HG03520 (cell line): ENCODE measurements around the gene ENO4.

Source experiments
- ATAC-seq: cut with Tn5 transposase; IDR thresholded peaks from one replicate; pipeline ENCODE4 v1.9.1; 2021; ENCODE audit warnings: mild to moderate bottlenecking, moderate library complexity; ENCODE audit not compliant: unreplicated experiment

The ENO4 gene

DNA sequence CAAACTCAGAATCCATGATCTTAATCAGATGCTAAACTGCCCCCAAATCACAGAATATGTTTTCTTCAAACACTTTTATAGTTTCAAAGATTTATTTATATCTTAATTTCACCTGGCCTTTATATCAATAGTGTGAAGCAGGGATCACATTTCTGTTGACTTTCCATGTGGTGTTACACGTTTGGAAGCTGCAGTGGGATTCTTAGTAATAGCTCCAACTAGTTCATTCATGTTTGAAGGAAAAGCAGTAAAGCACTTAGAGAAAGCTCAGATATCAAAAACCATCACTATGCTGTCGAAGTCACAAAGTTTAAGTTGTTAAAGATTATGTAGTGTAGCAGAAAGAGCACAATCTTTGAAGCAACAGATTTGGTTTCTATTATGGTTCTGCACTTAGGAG, 16.8 kb downstream of the ENO4 start:
- ATAC-seq, result no peak

DNA sequence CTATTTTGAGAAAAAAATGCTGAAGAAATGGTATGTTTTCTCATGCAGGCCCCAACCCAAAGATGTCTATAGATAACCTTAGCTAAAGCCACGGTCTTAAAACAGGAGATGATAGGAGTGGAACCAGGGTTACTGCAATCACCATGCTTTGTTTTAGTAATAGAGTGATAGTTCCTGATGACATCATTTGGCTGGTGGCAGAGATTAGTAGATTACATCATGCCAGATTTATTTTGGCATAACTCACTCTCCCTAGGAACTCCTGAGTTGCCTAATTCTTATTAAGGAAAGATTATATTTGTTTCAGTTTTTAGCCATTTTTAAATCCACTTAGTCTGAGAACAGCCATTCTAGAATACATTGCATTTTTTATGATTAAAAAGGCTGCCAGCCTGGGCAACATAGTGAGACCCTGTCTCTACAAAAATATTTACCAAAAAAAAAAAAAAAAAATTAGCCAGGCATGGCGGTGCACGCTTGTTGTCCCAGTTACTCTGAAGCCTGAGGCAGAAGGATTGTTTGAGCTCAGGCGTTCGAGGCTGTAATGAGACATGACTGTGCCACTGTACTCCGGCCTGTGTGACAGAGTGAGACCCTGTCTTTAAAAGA, 17.8 kb downstream of the ENO4 start:
- no peak for ATAC-seq

DNA sequence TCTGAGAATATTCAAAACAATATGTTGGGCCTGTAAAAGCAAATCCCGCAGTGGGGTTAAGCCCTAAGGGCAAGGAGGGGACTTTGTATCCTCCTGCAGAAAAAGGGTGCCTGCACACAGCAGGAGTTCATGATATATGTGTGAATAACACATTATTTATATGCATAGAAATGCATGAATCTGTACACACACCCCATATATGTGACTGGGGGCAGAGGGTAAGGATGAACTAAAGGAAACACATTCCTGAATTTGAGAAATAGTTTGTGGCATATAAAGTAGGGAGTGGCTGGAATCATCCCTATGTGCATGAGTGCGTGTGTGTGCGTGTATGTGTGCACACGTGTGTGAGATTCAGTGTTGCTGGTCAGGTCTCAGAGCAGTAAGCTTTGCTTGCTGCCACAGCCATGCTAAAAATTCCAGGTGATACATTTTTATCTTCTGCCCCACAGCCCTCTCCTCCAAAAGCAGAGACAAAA, 18.9 kb downstream of the ENO4 start:
- no peak for ATAC-seq

DNA sequence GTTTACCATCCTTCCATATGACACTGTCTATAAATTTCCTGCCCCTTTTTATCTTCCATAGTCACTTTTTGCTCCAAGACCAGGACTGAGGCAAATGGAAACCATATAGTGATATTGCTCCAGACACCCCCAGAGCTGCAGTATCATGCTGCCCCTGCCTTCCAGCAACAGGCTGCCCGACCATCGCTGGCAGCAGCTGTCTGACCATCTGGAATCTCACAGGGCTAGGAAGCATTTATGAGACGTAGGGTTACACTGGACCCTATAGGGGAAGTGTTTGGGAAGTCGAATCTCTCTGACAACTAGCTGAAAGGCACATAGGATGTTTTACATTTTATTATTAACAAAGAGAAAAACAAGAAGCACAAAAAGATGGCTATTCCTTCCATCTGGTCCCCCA, 19.4 kb downstream of the ENO4 start:
- no peak for ATAC-seq

DNA sequence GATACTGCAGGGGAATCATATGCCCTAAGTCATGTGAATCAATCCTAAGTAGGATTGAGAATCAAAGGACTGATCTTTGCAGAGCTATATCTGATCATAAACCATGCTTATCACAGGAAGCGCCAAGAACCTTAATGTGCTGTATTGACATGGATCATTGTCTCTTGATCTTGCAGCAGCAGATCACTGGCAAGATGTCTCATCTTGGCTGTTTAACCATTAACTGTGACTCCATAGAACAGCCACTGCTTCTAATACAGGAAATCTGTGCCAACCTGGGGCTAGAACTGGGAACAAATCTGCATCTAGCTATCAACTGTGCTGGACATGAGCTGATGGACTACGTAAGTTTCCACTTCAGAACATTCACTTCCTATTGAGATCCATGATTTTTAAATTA, 21.6 kb downstream of the ENO4 start:
- ATAC-seq, result no peak

DNA sequence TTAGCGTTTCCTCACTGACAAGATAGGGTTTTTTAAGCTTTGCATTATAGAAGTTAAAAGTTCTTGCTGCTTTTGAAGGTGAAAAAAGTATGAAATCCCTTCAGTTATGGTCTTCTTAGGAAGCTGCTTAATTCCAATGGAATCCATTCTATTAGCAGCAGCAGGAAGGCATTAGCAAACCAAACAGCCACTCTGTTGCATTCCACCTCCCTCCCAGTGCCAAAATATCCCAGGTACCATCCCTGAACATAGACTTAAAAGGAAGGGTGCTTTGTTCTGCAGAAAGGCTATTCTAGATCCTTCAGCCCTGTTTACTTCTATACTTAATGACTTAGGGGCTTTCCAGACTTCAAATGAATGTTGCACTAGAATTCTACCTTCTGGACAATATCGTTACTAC, 23.8 kb downstream of the ENO4 start:
- no peak for ATAC-seq

DNA sequence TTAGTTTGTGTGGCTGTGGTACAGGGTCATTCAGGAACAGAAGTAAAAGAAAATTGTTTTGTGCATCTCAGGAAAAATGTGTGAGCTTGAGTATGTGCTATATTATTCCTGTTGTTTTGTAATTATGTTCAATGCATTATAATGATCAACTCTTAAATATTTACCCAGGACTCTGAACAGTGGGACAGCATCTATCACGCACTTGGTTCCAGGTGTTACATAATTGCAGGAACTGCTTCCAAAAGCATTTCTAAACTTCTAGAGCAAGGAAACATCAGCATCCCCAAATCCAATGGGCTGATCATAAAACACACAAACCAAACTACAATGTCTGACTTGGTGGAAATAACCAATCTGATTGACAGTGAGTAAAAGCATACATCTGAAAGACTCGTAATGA, 26.6 kb downstream of the ENO4 start:
- no peak for ATAC-seq

DNA sequence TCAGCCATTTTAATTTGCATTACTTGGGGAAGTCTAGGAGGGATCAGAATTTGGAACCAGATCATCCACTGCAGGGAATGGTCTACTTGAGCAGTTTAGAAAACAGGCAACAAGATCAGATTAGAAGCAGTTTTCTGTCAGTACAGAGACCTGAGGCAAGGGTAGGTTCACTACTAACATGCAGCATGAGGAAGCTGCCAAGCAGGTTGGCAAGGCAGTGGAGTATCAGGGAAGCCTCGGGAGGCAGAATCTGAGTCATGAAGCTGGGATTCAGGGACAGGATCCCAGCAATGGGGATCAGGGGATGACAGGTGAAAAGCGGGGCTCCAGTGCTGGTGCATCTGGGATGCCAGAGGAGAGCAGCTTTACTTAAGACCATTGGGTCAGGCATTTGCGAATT, 28.1 kb downstream of the ENO4 start:
- no peak for ATAC-seq

DNA sequence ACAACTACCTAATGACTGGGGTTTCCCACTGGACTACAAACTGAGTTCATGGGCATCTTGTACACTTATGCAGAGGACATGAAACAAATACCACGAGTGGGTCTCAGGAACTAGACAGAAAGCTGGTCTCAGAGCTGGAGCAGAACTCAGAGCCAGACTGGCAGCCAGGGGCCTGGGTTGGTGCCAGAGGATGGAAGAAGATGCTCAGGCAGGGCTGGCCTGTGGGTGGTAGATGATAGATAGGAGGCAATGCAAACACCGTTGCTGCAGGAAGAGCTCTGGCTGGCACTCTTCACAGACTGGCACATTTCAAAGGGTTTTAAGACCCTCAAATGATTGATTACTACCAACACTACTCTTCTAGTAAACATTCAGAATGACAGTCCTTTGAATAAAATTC, 28.8 kb downstream of the ENO4 start:
- no peak for ATAC-seq

DNA sequence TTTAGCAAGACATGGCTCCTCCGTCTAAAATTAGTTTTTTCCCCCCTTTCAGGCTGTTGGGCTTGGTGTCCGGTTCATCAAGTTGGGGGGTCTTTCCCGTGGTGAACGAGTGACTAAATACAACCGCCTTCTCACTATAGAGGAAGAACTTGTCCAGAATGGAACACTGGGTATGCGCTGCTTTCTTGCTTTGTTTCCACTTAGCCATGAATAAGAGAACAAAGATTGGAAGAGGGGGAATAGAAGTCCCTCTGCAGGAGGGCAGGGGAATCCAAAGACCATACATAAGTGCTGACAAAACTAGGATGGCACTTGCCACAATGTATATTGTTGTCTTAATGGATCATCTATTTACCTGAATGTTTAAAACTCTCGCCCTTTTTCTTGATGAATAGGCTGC, 30.5 kb downstream of the ENO4 start:
- no peak for ATAC-seq

DNA sequence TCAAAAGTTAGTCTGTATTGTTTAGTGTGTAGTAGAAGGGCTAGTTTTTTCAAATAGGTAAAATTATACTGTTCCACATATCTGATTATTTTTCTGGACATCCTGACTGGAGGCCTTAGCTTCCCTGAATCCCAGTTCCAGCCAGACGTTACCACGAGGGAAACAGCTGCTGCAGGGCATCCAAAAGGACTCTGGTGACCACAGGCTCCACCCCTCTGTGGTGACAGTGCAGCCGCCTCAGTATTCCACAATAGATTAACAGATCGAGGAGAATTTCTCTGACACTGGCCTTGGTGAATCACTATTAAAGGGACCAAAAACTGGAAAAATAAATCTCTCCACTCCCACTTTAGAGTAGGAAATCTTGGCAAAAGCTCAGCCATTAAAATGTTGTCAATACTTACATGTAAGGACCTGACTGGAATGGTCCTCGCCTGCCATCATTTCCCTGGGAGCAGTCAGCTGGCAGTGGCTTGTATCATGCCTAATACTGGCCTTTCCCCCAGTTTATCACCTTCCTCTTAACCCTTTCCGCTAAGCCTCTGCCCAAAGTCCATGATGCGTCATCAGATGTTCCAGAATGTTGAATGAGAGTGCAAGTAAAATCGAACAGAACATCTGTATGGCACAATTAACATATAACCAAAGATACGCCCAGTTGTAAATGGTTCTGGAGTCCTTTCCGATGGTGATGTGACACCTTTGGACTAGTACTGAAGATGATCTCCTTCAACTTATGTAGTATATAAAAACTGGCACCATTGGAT, 31.6 kb downstream of the ENO4 start:
- no peak for ATAC-seq

DNA sequence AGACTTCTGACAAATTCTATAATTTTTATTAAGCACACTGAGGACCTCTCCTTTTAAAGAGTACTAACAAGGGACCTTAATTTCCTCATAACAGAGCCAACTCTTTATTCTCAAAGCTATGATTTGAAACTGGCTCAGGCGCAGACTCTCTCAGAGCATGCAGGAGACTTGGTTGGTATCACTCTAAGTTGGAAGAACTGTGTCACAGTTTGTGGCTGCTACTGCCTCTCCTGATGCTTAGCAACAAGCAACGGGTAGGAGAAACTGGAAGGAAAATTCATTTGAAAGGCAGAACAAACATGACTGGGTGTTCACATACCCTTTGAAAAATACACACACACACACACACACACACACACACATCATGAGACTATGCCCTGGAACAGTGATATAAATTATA, 33.3 kb downstream of the ENO4 start:
- ATAC-seq, result no peak

DNA sequence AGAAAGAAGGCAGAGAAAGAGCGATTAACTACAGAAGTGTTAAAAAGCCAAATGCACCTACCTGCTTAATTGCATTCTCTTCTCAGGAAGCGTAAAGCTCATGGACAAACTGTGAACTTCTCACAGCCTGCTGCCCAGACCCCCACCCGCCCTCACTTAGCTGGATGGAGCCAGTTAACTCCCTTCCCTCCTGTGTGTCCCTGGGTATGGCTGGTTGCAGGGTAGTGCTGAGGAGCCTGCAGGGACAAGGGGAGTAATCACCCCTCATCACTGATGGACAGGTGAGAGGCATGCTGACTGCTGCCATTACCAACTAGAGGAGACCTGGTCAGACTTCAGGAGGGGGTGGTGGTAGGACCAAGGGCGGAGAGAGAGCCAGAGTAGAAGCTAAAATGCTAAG, 37.5 kb downstream of the ENO4 start:
- ATAC-seq, result no peak

DNA sequence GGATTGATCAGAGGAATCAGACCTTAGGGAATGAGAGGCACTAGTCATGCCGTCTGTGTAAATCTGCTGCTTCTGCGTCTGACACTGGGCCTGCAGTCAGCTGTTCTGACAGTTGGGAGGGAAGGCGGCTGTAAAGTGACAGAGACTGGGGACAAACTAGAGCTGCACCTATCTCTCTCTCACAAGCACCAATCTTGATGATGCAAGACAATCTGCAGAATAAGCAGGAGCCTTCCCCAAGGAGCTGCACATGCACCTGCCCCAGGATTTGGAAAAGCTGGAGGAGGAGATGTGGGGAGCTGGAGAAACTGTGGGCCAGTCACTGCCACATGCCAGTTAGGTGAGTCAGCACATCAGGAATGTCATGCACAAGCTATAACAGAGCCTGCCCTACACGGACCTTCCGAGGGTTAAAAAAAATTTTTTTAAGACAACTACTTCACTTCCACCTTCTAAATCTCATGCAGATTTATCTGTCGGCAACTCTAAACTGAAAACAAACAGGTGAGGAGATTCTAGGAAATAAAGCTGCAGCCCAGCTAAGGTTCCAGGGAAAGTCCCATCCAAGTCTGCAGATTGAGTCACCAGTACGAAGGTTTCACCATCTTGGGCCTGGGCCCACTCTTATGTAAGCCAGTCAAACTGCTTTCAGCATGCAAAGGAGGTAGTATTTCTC, 39.2 kb downstream of the ENO4 start:
- ATAC-seq, result no peak

DNA sequence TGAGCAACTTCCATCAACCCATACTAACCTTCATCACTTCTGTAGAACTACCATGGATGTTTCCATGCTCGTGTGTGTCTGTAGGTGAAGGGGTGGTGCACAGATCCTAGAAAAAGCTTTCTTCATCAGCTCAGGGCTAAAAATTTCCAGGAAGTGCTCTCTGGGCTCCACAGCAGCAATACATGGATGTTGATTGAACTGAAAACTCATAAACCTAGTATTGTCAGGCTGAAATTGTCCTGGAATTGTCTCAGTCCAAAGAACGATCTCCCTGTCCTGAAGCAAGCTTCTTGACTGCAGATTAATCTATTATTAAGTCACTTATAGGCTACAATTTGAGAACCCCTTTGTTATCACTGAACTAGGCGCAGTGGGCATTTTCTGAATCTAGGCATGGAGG, 39.8 kb downstream of the ENO4 start:
- no peak for ATAC-seq

DNA sequence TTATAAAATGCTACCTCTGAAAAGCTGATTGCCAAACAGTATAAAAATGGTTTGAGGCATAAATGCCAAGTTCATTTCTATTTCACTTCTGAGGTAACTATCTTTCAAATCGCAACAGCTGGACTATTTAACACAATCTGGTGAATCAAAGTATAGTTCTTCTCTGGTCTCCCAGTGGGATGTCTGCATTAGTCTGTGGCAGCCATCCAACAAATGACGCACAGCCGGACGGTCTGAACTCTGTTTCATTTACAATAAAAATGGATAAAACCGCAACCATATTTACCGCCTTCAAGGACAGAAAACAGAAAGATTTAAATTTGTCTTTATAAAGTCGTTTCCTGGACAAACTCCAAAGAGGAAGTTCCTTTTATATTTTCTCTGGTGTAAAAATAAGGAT, 41.9 kb downstream of the ENO4 start:
- no peak for ATAC-seq

DNA sequence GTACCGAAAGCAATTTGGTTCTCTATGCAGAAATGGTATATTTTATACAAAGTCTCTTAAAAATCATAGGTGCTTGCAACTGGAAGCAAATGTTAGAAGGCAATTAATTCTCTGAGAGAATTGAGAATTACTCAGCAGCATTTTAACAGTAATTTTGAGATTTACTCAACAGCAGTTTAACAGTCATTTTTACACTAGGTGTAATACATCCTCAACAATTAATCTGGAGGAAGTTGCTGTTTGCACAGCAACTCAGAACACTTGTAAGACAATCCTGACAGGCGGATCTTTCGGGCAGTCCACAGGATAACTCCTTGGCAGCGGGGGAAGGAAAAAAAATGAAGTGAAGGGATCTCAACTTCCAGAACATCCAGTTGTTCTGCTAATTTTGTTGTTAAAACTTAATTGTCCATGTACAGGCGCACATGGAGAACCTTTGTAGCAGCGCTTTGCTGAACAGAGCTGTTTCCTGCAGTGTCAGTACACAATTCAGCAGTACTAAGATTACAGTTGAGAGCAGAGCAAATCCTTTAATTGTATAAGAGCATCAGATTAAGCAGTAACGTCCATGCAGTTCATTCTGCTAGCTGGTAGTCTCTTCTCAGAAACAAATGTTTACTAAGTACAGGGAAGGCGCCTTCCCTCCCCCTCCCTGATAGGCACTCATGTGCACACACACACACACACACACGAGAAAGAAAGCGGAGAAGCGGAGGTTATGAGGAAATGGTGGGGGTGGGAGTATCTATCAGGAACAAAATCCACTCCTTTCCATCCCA, 43.8 kb downstream of the ENO4 start:
- ATAC-seq, result no peak

DNA sequence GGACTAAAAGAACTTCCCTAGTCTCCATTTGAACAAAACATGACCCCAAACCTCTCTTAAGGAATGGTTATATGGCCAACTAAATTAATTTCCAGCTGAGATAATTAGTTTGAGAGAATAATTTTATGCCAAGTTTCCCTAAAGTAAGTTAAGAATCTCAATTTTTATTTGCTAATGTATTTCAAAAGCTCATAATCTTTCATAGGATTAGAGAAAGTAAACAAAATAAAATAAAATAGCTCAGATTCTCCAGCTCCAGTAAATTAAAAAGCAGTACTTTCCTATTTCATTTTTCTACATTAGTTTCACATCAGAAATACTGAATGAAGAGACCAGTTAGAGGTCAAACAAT, 44.4 kb downstream of the ENO4 start:
- ATAC-seq, result no peak

DNA sequence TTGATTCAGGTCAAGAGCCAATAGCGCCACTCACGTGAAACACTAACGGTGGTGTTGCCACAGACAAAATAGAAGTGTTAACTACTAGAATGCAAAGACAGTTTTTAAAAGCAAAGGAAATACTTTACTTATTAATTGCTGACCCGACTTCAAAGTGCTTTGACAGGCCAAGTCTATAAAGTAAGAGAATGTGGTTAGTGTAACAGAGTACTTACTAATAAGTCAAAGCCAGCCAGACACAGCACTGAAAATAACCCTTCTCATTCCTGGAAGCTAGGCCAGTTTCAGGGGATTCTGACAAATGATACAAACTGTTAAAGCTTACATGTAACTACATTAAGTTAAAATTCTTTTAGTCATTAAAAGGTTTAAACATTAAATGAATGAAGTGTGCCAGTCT, 50.3 kb downstream of the ENO4 start:
- ATAC-seq, result no peak

DNA sequence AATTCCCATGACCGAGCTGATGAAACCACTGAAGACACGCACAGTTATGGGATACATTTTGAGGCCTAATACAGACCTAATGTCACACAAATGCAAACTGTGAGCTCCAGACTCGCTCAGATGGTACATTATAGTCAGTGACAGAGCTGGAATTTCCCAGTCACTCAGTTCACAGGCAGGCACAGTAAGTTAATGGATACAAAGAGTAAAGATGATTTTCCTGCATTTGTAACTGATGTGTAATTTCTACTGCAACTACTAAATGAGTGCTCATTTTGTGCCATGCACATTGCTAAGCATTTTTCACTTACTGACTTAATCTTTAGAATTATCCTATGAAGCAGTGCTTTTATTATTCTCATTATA, 56.5 kb downstream of the ENO4 start:
- ATAC-seq, result no peak

DNA sequence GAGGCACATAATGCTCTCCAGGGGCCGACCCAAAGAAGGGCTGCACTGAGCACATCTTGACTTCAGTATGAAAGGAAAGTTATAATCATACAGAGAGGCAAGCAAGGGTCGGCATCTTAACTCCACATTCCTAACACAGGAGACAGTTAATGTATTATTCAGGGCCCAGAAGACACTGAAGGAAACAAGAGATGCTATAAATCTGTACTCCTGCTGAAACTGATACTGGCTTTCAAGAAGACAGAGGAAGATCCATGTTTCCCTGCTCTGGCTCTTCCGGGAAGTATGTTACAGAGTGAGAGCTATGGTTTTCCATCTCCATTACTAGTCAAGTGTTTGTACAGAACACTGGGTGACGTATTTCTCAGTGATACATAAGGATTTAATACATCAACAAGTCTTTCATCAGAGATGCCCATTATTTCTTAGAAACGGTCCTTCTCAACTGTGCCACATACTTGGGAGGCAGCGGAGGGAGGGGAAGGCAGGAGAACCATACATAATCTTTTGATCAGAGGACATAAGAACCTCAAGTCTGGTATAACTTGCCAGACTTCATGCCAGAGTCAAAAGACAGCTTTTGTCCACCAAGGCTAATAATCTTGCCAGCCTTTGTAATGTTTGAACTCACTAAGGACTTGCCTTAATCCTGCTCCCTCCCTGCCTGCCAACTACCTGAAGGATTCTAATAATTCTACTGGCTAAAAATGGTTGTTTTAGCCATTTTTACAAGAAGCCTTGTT, 58.1 kb downstream of the ENO4 start:
- no peak for ATAC-seq
